RWPE1 (cell line): ENCODE results near the gene TEAD3.
"Not testable (repeated sequence)": the region's sequence is repeated elsewhere in the genome, so short reads cannot be mapped to it uniquely, and the experiment has no call there.

Source experiments
- CTCF ChIA-PET: fragments of 350-600 bp; sonication (Branson Sonifier 250); formaldehyde crosslinking; extraction: SDS; loops from one replicate; lab custom pipeline; 2021; lab: Yijun Ruan, JAX
- POLR2A ChIA-PET: fragments of 400-600 bp; formaldehyde crosslinking; extraction: SDS; loops from one replicate; lab custom pipeline; 2020; ENCODE audit warnings: antibody characterized with exemption; ENCODE audit not compliant: low non-redundant PET; lab: Yijun Ruan, JAX
- DNase-seq: peaks from one replicate; pipeline ENCODE4 v3.0.0; 2012; ENCODE audit warnings: low spot score
- H3K27ac ChIP-seq: fragments of 450-650 bp; 2 replicates; pipeline ENCODE4 v1.5.1; 2017
- CTCF ChIP-seq: fragments of 450-650 bp; conservative IDR thresholded peaks from 2 replicates; pipeline ENCODE4 v1.5.1; 2017; ENCODE audit warnings: low read depth, mild to moderate bottlenecking

TEAD3 gene

GRCh38 chr6:35436071-35436857 lies 60.6 kb downstream of the TEAD3 start:
- POLR2A ChIA-PET = no interaction called here
- DNase-seq = no peak
- no peak for TF ChIP-seq CTCF

GRCh38 chr6:35435074-35435837 lies 61.6 kb downstream of the TEAD3 start:
- DNase-seq = no peak
- no peak overlapping the region for H3K27ac ChIP-seq
- CTCF ChIA-PET = interaction anchor here (0.6 to 0.8 kb wide), 2 partner anchors 17 to 136 kb away, joined by 3 read pairs; partner anchors contain the start of gene FANCE
- POLR2A ChIA-PET = no interaction called here
- TF ChIP-seq CTCF = no peak

More at GRCh38 chr6:35436071-35436857, 60.6 kb downstream of the TEAD3 start:
- H3K27ac ChIP-seq = no peak overlapping the region
- CTCF ChIA-PET = interaction anchor here (0.6 to 1.4 kb wide), 2 partner anchors 31 to 94 kb away, joined by 3 to 4 read pairs; no protein-coding TSS in a partner anchor

- H3K27ac ChIP-seq, POLR2A ChIA-PET, DNase-seq: not testable (repeated sequence)
- CTCF ChIA-PET = interaction anchor here (0.6 kb wide), 1 partner anchor 107 kb away, joined by 3 read pairs; no protein-coding TSS in a partner anchor
Measured at GRCh38 chr6:35432702-35433101, 64.2 kb downstream of the TEAD3 start.

- ChIA-PET CTCF (interaction anchor here (0.6 kb wide), 2 partner anchors 26 to 107 kb away, joined by 3 to 4 read pairs; no protein-coding TSS in a partner anchor), POLR2A (no interaction called here)
- no peak for DNase-seq
Measured at GRCh38 chr6:35432291-35432690, 64.6 kb downstream of the TEAD3 start.

GRCh38 chr6:35429463-35429862 lies 67.4 kb downstream of the TEAD3 start:
- CTCF ChIA-PET = interaction anchor here (0.6 kb wide), 1 partner anchor 38 kb away, joined by 3 read pairs; no protein-coding TSS in a partner anchor

More at GRCh38 chr6:35432291-35432690, 64.6 kb downstream of the TEAD3 start:
- no peak for TF ChIP-seq CTCF
- H3K27ac ChIP-seq = no peak overlapping the region

More at GRCh38 chr6:35429463-35429862, 67.4 kb downstream of the TEAD3 start:
- POLR2A ChIA-PET = no interaction called here
- DNase-seq = no peak
- H3K27ac ChIP-seq = no peak overlapping the region
- TF ChIP-seq CTCF = no peak
